Vagina (tissue), 2 donors: Measurements from ENCODE around the gene RIC1.

Experiments
- POLR2AphosphoS5 ChIP-seq, 2 donors: sonication (generic); formaldehyde crosslinking; IDR thresholded peaks; one replicate each; pipeline ENCODE4 v1.9.0; 2017; ENCODE audit warnings: antibody characterized with exemption in 2 of 2, mild to moderate bottlenecking in 2 of 2, low read depth in 1 of 2; ENCODE audit not compliant: insufficient read depth in 1 of 2
- TF ChIP-seq, protein P1 (sequence below), 3 experiments: fragments of 450-650 bp in 2 of 3; fragments of 200-600 bp in 1 of 3; sonication (generic) in 1 of 3; IDR thresholded peaks; one replicate each; pipeline ENCODE4 v1.5.1; 2017 to 2019; ENCODE audit warnings: antibody characterized with exemption in 3 of 3, mild to moderate bottlenecking in 2 of 3, moderate library complexity in 2 of 3

DNA sequence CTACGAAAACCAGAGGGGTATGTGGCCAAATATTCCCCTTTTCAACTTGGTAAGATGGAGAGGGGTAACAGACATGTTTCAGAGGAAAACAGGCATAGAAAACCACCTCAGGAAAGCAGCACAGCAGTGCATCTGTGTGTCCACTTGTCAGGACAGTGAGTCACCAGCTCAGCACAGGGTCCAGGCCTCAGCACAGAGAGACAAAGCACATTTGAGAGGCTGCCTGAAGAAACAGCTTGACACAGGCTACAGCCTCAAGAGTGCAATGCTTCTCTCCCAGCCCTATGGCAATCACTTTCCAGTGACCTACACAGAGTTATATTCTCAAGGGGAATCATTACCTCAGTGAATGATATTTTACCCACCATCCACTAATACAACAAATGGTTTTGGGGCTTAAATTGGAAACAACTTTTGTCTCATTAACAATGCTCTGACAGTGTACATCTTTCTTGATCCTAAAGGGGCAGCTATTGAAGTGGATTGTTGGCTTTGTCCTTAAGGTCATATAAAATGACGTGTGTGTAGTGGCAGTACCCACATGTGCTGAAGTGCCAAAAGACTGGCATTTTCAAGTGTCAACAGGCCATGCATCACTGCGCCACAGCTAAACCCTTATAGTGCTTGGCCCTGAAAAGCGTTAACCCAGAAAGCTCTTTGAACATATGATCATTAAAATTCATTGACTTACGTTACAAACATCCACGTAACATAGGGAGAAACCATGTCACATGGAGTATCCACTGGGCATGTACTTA is 157.6 kb downstream of the RIC1 start:
- TF ChIP-seq POLR2AphosphoS5 (IDR thresholded peaks at IDR 0.05; ENCODE audit: insufficient read depth in 1 of 2, low read depth in 1 of 2): no peak
- TF ChIP-seq, protein P1, sequence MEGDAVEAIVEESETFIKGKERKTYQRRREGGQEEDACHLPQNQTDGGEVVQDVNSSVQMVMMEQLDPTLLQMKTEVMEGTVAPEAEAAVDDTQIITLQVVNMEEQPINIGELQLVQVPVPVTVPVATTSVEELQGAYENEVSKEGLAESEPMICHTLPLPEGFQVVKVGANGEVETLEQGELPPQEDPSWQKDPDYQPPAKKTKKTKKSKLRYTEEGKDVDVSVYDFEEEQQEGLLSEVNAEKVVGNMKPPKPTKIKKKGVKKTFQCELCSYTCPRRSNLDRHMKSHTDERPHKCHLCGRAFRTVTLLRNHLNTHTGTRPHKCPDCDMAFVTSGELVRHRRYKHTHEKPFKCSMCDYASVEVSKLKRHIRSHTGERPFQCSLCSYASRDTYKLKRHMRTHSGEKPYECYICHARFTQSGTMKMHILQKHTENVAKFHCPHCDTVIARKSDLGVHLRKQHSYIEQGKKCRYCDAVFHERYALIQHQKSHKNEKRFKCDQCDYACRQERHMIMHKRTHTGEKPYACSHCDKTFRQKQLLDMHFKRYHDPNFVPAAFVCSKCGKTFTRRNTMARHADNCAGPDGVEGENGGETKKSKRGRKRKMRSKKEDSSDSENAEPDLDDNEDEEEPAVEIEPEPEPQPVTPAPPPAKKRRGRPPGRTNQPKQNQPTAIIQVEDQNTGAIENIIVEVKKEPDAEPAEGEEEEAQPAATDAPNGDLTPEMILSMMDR (IDR thresholded peaks at IDR 0.05): no peak
